WTC11 (cell line): ENCODE data around the gene SMYD5. TPM values are rescaled to one million over a fixed set of nuclear protein-coding genes. Genes with fewer than 3 reads are reported as not detected.

Experiments
- ATAC-seq: fragments of 200-7000 bp; cut with Tn5 transposase; 2 replicates; pipeline ENCODE4 v1.10.0; 2021; ENCODE audit warnings: mild to moderate bottlenecking, moderate library complexity
- CTCF ChIA-PET: fragments of 300-600 bp; sonication (Branson Sonifier 250); formaldehyde crosslinking; loops from one replicate; lab custom pipeline; 2021; ENCODE audit warnings: antibody characterized with exemption; lab: Charles Lee
- POLR2A ChIA-PET: fragments of 350-600 bp; sonication (Branson Sonifier 250); formaldehyde crosslinking; loops from one replicate; lab custom pipeline; 2021; ENCODE audit warnings: antibody characterized with exemption; lab: Charles Lee
- DNase-seq: peaks from one replicate; pipeline ENCODE4 v3.0.0; 2021; ENCODE audit warnings: low spot score
- H3K27ac Mint-ChIP-seq: 2 replicates; pipeline ENCODE4 v1.8.0; 2021; ENCODE audit warnings: mixed read lengths
- H3K27me3 Mint-ChIP-seq: 2 replicates; pipeline ENCODE4 v1.8.0; 2021; ENCODE audit warnings: low read depth, mild to moderate bottlenecking, moderate library complexity, mixed read lengths
- H3K36me3 Mint-ChIP-seq: 2 replicates; pipeline ENCODE4 v1.8.0; 2021; ENCODE audit warnings: mixed read lengths
- H3K4me1 Mint-ChIP-seq: 2 replicates; pipeline ENCODE4 v1.8.0; 2022; ENCODE audit warnings: mixed read lengths
- H3K4me3 Mint-ChIP-seq: 2 replicates; pipeline ENCODE4 v1.8.0; 2021; ENCODE audit warnings: mild to moderate bottlenecking, moderate library complexity, mixed read lengths
- H3K9me3 Mint-ChIP-seq: 2 replicates; pipeline ENCODE4 v1.8.0; 2021; ENCODE audit warnings: mixed read lengths
- ELF4 ChIP-seq: sonication (generic); formaldehyde crosslinking; IDR thresholded peaks from 2 replicates; pipeline ENCODE4 v1.8.1; 2022; ENCODE audit warnings: low read depth, mild to moderate bottlenecking, moderate library complexity, missing genetic modification reagents
- FOXK1 ChIP-seq: sonication (generic); formaldehyde crosslinking; IDR thresholded peaks from 2 replicates; pipeline ENCODE4 v1.8.0; 2022; ENCODE audit warnings: mild to moderate bottlenecking, moderate library complexity, missing genetic modification reagents
- FOXP1 ChIP-seq: sonication (generic); formaldehyde crosslinking; IDR thresholded peaks from 2 replicates; pipeline ENCODE4 v1.8.0; 2022; ENCODE audit warnings: missing genetic modification reagents, mild to moderate bottlenecking, moderate library complexity, borderline replicate concordance
- GABPB1 ChIP-seq: sonication (generic); formaldehyde crosslinking; IDR thresholded peaks from 2 replicates; pipeline ENCODE4 v1.8.1; 2023; ENCODE audit warnings: mild to moderate bottlenecking, missing genetic modification reagents
- RELA ChIP-seq: sonication (generic); formaldehyde crosslinking; IDR thresholded peaks from 2 replicates; pipeline ENCODE4 v1.8.1; 2022; ENCODE audit warnings: missing genetic modification reagents, mild to moderate bottlenecking, borderline replicate concordance
- SMAD4 ChIP-seq: sonication (generic); formaldehyde crosslinking; IDR thresholded peaks from 2 replicates; pipeline ENCODE4 v1.8.0; 2022; ENCODE audit warnings: mild to moderate bottlenecking, missing genetic modification reagents
- SOX15 ChIP-seq: fragments of 250-450 bp; sonication (Bioruptor Pico); IDR thresholded peaks from 2 replicates; pipeline ENCODE4 v1.9.0; 2021; ENCODE audit warnings: mild to moderate bottlenecking
- TEAD4 ChIP-seq: sonication (generic); formaldehyde crosslinking; IDR thresholded peaks from 2 replicates; pipeline ENCODE4 v1.8.0; 2022; ENCODE audit warnings: mild to moderate bottlenecking, missing genetic modification reagents
- ZNF416 ChIP-seq: fragments of 250-450 bp; sonication (Bioruptor Pico); IDR thresholded peaks from 2 replicates; pipeline ENCODE4 v1.9.0; 2021; ENCODE audit warnings: mild to moderate bottlenecking, inconsistent platforms
- total RNA-seq: library from RNA; stranded (reverse); gene quantifications from 3 replicates; pipeline ENCODE4 v1.2.3, GENCODE V29; 2021
- TF ChIP-seq, protein P1 (sequence below): fragments of 250-450 bp; sonication (Bioruptor Pico); IDR thresholded peaks from 2 replicates; pipeline ENCODE4 v1.9.0; 2021; ENCODE audit warnings: mild to moderate bottlenecking
- TF ChIP-seq, protein P2 (sequence below): sonication (generic); formaldehyde crosslinking; IDR thresholded peaks from 2 replicates; pipeline ENCODE4 v1.8.1; 2022; ENCODE audit warnings: mild to moderate bottlenecking, missing genetic modification reagents, moderate library complexity, borderline replicate concordance
- TF ChIP-seq, protein P3 (sequence below): sonication (generic); formaldehyde crosslinking; IDR thresholded peaks from 2 replicates; pipeline ENCODE4 v1.8.0; 2022; ENCODE audit warnings: mild to moderate bottlenecking, missing genetic modification reagents
- TF ChIP-seq, protein P4 (sequence below): fragments of 250-450 bp; sonication (Bioruptor Pico); IDR thresholded peaks from 2 replicates; pipeline ENCODE4 v1.9.0; 2021; ENCODE audit warnings: moderate library complexity, mild to moderate bottlenecking, inconsistent platforms, borderline replicate concordance
- TF ChIP-seq, protein P5 (sequence below): sonication (generic); formaldehyde crosslinking; IDR thresholded peaks from 2 replicates; pipeline ENCODE4 v1.8.1; 2023; ENCODE audit warnings: mild to moderate bottlenecking, missing genetic modification reagents, borderline replicate concordance
- TF ChIP-seq, protein P6 (sequence below): fragments of 250-450 bp; sonication (Bioruptor Pico); IDR thresholded peaks from 2 replicates; pipeline ENCODE4 v1.9.0; 2021; ENCODE audit warnings: mild to moderate bottlenecking, borderline replicate concordance

Gene SMYD5
- total RNA-seq, 1 experiment from 2014 or later = 46.7 TPM

DNA sequence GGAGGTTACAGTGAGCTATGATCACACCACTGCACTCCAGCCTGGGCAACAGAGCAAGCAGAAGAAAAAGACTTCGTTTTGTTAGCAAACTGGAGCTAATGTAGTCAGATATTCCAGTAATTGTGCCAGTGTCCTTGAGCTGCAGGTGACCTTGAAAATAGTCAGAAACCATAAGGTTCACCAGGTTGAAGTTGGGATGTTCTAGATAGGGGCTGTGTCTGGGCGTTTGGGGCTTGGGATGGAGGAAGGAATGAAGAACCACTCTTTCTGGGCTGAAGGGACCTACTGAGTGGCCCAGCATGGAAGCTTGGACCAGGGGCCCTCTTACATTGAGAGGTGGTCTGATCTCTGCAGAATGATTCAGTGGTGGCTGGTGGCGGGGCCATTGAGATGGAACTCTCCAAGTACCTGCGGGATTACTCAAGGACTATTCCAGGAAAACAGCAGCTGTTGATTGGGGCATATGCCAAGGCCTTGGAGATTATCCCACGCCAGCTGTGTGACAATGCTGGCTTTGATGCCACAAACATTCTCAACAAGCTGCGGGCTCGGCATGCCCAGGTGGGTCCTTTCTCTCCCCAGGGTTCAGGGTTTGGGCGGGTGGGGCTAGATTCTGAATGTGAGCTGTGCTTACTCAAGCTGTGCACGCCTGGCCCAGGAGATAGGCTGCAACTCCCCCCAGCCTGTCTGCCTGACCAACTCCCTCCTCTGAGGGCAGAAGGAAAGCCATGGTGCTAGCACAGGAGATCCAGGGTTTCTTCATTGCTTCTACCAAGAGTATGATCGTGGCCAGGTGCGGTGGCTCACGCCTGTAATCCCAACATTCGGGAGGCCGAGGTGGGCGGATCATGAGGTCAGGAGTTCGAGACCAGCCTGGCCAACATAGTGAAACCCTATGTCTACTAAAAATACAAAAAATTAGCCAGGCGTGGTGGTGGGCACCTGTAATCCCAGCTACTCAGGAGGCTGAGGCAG is 37.1 kb downstream of the SMYD5 start:
- CTCF ChIA-PET = interaction anchor here (0.6 to 1.2 kb wide), 3 partner anchors 9 to 142 kb away, joined by 3 to 5 read pairs (median 3); partner anchors contain the start of gene CCT7
- H3K9me3 Mint-ChIP-seq = no peaks in the 10 kb centered on the region

More for the DNA sequence above, 37.1 kb downstream of the SMYD5 start:
- Mint-ChIP-seq H3K27me3 (no peaks in the 10 kb centered on the region), H3K4me1 (peaks cover 6% of the 10 kb centered on the region; the same call in 1 of the 2 replicates), H3K36me3 (peaks cover 69% of the 10 kb centered on the region), H3K4me3 (no peak overlapping the region), H3K27ac (no peak overlapping the region)
- DNase-seq = no peak
- POLR2A ChIA-PET = interaction anchor here (1.8 kb wide), 1 partner anchor 17 kb away, joined by 7 read pairs; the partner anchor contains the start of gene CCT7
- no peak for ATAC-seq
- TF ChIP-seq, protein P1, sequence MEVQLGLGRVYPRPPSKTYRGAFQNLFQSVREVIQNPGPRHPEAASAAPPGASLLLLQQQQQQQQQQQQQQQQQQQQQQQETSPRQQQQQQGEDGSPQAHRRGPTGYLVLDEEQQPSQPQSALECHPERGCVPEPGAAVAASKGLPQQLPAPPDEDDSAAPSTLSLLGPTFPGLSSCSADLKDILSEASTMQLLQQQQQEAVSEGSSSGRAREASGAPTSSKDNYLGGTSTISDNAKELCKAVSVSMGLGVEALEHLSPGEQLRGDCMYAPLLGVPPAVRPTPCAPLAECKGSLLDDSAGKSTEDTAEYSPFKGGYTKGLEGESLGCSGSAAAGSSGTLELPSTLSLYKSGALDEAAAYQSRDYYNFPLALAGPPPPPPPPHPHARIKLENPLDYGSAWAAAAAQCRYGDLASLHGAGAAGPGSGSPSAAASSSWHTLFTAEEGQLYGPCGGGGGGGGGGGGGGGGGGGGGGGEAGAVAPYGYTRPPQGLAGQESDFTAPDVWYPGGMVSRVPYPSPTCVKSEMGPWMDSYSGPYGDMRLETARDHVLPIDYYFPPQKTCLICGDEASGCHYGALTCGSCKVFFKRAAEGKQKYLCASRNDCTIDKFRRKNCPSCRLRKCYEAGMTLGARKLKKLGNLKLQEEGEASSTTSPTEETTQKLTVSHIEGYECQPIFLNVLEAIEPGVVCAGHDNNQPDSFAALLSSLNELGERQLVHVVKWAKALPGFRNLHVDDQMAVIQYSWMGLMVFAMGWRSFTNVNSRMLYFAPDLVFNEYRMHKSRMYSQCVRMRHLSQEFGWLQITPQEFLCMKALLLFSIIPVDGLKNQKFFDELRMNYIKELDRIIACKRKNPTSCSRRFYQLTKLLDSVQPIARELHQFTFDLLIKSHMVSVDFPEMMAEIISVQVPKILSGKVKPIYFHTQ (CRISPR knock-in tag) = no peak
- no peak for TF ChIP-seq SOX15 (CRISPR knock-in tag)
- no peak for TF ChIP-seq ELF4 (CRISPR knock-in tag)
- no peak for TF ChIP-seq ZNF416 (CRISPR knock-in tag)
- TF ChIP-seq, protein P2, sequence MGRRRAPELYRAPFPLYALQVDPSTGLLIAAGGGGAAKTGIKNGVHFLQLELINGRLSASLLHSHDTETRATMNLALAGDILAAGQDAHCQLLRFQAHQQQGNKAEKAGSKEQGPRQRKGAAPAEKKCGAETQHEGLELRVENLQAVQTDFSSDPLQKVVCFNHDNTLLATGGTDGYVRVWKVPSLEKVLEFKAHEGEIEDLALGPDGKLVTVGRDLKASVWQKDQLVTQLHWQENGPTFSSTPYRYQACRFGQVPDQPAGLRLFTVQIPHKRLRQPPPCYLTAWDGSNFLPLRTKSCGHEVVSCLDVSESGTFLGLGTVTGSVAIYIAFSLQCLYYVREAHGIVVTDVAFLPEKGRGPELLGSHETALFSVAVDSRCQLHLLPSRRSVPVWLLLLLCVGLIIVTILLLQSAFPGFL (CRISPR knock-in tag) = no peak
- TF ChIP-seq RELA = no peak
- TF ChIP-seq, protein P3, sequence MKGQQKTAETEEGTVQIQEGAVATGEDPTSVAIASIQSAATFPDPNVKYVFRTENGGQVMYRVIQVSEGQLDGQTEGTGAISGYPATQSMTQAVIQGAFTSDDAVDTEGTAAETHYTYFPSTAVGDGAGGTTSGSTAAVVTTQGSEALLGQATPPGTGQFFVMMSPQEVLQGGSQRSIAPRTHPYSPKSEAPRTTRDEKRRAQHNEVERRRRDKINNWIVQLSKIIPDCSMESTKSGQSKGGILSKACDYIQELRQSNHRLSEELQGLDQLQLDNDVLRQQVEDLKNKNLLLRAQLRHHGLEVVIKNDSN (CRISPR knock-in tag) = no peak
- TF ChIP-seq, protein P4, sequence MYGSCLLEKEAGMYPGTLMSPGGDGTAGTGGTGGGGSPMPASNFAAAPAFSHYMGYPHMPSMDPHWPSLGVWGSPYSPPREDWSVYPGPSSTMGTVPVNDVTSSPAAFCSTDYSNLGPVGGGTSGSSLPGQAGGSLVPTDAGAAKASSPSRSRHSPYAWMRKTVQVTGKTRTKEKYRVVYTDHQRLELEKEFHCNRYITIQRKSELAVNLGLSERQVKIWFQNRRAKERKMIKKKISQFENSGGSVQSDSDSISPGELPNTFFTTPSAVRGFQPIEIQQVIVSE (CRISPR knock-in tag) = no peak
- TF ChIP-seq FOXP1 = no peak
- TF ChIP-seq, protein P5, sequence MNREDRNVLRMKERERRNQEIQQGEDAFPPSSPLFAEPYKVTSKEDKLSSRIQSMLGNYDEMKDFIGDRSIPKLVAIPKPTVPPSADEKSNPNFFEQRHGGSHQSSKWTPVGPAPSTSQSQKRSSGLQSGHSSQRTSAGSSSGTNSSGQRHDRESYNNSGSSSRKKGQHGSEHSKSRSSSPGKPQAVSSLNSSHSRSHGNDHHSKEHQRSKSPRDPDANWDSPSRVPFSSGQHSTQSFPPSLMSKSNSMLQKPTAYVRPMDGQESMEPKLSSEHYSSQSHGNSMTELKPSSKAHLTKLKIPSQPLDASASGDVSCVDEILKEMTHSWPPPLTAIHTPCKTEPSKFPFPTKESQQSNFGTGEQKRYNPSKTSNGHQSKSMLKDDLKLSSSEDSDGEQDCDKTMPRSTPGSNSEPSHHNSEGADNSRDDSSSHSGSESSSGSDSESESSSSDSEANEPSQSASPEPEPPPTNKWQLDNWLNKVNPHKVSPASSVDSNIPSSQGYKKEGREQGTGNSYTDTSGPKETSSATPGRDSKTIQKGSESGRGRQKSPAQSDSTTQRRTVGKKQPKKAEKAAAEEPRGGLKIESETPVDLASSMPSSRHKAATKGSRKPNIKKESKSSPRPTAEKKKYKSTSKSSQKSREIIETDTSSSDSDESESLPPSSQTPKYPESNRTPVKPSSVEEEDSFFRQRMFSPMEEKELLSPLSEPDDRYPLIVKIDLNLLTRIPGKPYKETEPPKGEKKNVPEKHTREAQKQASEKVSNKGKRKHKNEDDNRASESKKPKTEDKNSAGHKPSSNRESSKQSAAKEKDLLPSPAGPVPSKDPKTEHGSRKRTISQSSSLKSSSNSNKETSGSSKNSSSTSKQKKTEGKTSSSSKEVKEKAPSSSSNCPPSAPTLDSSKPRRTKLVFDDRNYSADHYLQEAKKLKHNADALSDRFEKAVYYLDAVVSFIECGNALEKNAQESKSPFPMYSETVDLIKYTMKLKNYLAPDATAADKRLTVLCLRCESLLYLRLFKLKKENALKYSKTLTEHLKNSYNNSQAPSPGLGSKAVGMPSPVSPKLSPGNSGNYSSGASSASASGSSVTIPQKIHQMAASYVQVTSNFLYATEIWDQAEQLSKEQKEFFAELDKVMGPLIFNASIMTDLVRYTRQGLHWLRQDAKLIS (CRISPR knock-in tag) = no peak
- TF ChIP-seq, protein P6, sequence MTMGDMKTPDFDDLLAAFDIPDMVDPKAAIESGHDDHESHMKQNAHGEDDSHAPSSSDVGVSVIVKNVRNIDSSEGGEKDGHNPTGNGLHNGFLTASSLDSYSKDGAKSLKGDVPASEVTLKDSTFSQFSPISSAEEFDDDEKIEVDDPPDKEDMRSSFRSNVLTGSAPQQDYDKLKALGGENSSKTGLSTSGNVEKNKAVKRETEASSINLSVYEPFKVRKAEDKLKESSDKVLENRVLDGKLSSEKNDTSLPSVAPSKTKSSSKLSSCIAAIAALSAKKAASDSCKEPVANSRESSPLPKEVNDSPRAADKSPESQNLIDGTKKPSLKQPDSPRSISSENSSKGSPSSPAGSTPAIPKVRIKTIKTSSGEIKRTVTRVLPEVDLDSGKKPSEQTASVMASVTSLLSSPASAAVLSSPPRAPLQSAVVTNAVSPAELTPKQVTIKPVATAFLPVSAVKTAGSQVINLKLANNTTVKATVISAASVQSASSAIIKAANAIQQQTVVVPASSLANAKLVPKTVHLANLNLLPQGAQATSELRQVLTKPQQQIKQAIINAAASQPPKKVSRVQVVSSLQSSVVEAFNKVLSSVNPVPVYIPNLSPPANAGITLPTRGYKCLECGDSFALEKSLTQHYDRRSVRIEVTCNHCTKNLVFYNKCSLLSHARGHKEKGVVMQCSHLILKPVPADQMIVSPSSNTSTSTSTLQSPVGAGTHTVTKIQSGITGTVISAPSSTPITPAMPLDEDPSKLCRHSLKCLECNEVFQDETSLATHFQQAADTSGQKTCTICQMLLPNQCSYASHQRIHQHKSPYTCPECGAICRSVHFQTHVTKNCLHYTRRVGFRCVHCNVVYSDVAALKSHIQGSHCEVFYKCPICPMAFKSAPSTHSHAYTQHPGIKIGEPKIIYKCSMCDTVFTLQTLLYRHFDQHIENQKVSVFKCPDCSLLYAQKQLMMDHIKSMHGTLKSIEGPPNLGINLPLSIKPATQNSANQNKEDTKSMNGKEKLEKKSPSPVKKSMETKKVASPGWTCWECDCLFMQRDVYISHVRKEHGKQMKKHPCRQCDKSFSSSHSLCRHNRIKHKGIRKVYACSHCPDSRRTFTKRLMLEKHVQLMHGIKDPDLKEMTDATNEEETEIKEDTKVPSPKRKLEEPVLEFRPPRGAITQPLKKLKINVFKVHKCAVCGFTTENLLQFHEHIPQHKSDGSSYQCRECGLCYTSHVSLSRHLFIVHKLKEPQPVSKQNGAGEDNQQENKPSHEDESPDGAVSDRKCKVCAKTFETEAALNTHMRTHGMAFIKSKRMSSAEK (CRISPR knock-in tag) = no peak
- no peak for TF ChIP-seq TEAD4 (CRISPR knock-in tag)
- no peak for TF ChIP-seq SMAD4 (CRISPR knock-in tag)
- no peak for TF ChIP-seq FOXK1 (CRISPR knock-in tag)
- no peak for TF ChIP-seq GABPB1
